AG09319 (cell line): ENCODE measurements around the gene LYST.

Experiments used
- DNase-seq: peaks from one replicate; pipeline ENCODE4 v3.0.0-alpha.2; 2010; ENCODE audit warnings: low read depth; ENCODE audit errors: extremely low read depth
- CTCF ChIP-seq: IDR thresholded peaks from 2 replicates; pipeline ENCODE4 v1.5.1; 2011; ENCODE audit warnings: low read depth, mild to moderate bottlenecking, inconsistent platforms, low read length, moderate library complexity

Gene LYST

DNA sequence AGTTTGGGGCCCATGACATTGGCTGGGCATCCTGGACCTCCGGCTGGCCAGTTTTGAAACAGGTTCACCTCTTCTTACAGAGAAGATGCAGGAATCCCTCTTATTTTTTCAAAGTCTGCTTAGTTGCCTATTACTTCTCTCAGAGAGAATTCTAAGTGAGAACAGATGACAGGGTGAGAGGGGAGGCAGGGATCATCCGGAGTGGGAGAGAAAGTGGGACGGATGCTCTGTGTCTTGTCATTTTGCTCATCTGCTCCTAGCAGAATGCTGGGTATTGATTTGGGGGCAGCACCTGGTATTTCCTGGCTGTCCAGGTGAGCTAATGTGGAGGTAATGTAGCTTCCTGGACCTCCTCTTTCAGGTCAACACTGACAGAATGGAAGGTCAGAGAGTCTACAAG is 249.6 kb downstream of the LYST start:
- DNase-seq: no peak

GRCh38 chr1:235614442-235614954 is 252.2 kb downstream of the LYST start:
- no peak for DNase-seq
- TF ChIP-seq CTCF: no peak

More for the DNA sequence above, 249.6 kb downstream of the LYST start:
- no peak for TF ChIP-seq CTCF

GRCh38 chr1:235613602-235614001 is 253.1 kb downstream of the LYST start:
- no peak for TF ChIP-seq CTCF

GRCh38 chr1:235612761-235613160 is 253.9 kb downstream of the LYST start:
- TF ChIP-seq CTCF: no peak
- DNase-seq: no peak

More at GRCh38 chr1:235613602-235614001, 253.1 kb downstream of the LYST start:
- DNase-seq: no peak
